T-helper 2 cell (primary cell): ENCODE results near the gene TPO.
"Not testable (repeated sequence)": the region's sequence is repeated elsewhere in the genome, so short reads cannot be mapped to it uniquely, and the experiment has no call there.

Experiments
- DNase-seq, 5 experiments: peaks; one replicate each; pipeline versions ENCODE4 v3.0.0 to v3.0.0-alpha.2; 2012 to 2022
- total RNA-seq, 2 donors: gene quantifications; one replicate each; lab custom pipeline; 2026; lab: John Stamatoyannopoulos, UW

TPO gene
- total RNA-seq: 0.62 to 2.3 reads per million in 2 donors

- no peak for DNase-seq
Observed at GRCh38 chr2:1413156-1413710, at the start of gene TPO. TPO (plus strand) TSS chr2:1413463; CDS start chr2:1414409, 946 bp downstream.

GRCh38 chr2:1366546-1367134 lies 46.6 kb upstream of the TPO start:
- DNase-seq: no peak

GRCh38 chr2:1367601-1368000 lies 45.7 kb upstream of the TPO start:
- DNase-seq: no peak

- DNase-seq: no peak
Observed at GRCh38 chr2:1369905-1370304, 43.4 kb upstream of the TPO start.

- no peak for DNase-seq
Observed at GRCh38 chr2:1370461-1370860, 42.8 kb upstream of the TPO start.

GRCh38 chr2:1371082-1371481 lies 42.2 kb upstream of the TPO start:
- DNase-seq: no peak

GRCh38 chr2:1373830-1374229 lies 39.4 kb upstream of the TPO start:
- no peak for DNase-seq

GRCh38 chr2:1374287-1374686 lies 39.0 kb upstream of the TPO start:
- no peak for DNase-seq

GRCh38 chr2:1375794-1376193 lies 37.5 kb upstream of the TPO start:
- DNase-seq: no peak

- DNase-seq: no peak
Observed at GRCh38 chr2:1377473-1377872, 35.8 kb upstream of the TPO start.

GRCh38 chr2:1378456-1379150 lies 34.7 kb upstream of the TPO start:
- no peak for DNase-seq

GRCh38 chr2:1381644-1382043 lies 31.6 kb upstream of the TPO start:
- DNase-seq: no peak

- not testable (repeated sequence) for DNase-seq
Observed at GRCh38 chr2:1387954-1388725, 25.1 kb upstream of the TPO start.

GRCh38 chr2:1390118-1390517 lies 23.1 kb upstream of the TPO start:
- not testable (repeated sequence) for DNase-seq

- no peak for DNase-seq
Observed at GRCh38 chr2:1393321-1393720, 19.9 kb upstream of the TPO start.

GRCh38 chr2:1394709-1395408 lies 18.4 kb upstream of the TPO start:
- DNase-seq: no peak

- DNase-seq: no peak
Observed at GRCh38 chr2:1397350-1397749, 15.9 kb upstream of the TPO start.

GRCh38 chr2:1398191-1398590 lies 15.1 kb upstream of the TPO start:
- DNase-seq: no peak

- no peak for DNase-seq
Observed at GRCh38 chr2:1400943-1401735, 12.1 kb upstream of the TPO start.

- no peak for DNase-seq
Observed at GRCh38 chr2:1402064-1402463, 11.2 kb upstream of the TPO start.

- DNase-seq: no peak
Observed at GRCh38 chr2:1403565-1403964, 9.7 kb upstream of the TPO start.

GRCh38 chr2:1405124-1405523 lies 8.1 kb upstream of the TPO start:
- no peak for DNase-seq
